Loucy (cell line): ENCODE results near the gene GPLD1.
A peak's percentile ranks its signal among the peaks of the same experiment; 100 is the strongest.

Experiments used
- H2AFZ ChIP-seq: fragments of 200-600 bp; sonication (generic); 2 replicates; pipeline ENCODE4 v1.6.0; 2016; ENCODE audit warnings: antibody characterized with exemption, mild to moderate bottlenecking, low read length, moderate library complexity
- H3F3A ChIP-seq: fragments of 200-600 bp; 2 replicates; pipeline ENCODE4 v1.6.0; 2016; ENCODE audit warnings: antibody characterized with exemption, low read depth, mild to moderate bottlenecking
- H3K27me3 ChIP-seq: fragments of 200-600 bp; sonication (generic); 2 replicates; pipeline ENCODE4 v1.6.1; 2014; ENCODE audit warnings: low read length, mild to moderate bottlenecking; ENCODE audit not compliant: insufficient read depth, poor library complexity, severe bottlenecking
- H3K36me3 ChIP-seq: fragments of 200-600 bp; sonication (generic); 2 replicates; pipeline ENCODE4 v1.6.1; 2016; ENCODE audit warnings: low read length; ENCODE audit not compliant: insufficient read depth
- H3K4me1 ChIP-seq: fragments of 200-600 bp; sonication (generic); 2 replicates; pipeline ENCODE4 v1.5.1; 2014; ENCODE audit warnings: low read length, mild to moderate bottlenecking; ENCODE audit not compliant: insufficient read depth, poor library complexity, severe bottlenecking
- H3K4me2 ChIP-seq: fragments of 200-600 bp; sonication (generic); 2 replicates; pipeline ENCODE4 v1.6.0; 2014; ENCODE audit warnings: antibody characterized with exemption, low read length, low read depth, mild to moderate bottlenecking; ENCODE audit not compliant: poor library complexity, severe bottlenecking
- H3K4me3 ChIP-seq: fragments of 200-600 bp; sonication (generic); 2 replicates; pipeline ENCODE4 v1.5.1; 2014; ENCODE audit warnings: low read length, mild to moderate bottlenecking, mixed read lengths; ENCODE audit not compliant: poor library complexity, severe bottlenecking
- H3K79me2 ChIP-seq: fragments of 200-600 bp; sonication (generic); 2 replicates; pipeline ENCODE4 v1.6.1; 2014; ENCODE audit warnings: low read length; ENCODE audit not compliant: insufficient read depth
- H3K9ac ChIP-seq: fragments of 200-600 bp; sonication (generic); 2 replicates; pipeline ENCODE4 v1.6.0; 2014; ENCODE audit warnings: mild to moderate bottlenecking, low read depth, low read length, moderate library complexity; ENCODE audit not compliant: poor library complexity, severe bottlenecking
- H3K9me2 ChIP-seq: fragments of 200-600 bp; sonication (generic); replicated peaks from 2 replicates; pipeline ENCODE4 v1.6.1; 2016; ENCODE audit warnings: low read depth, low read length, mixed read lengths
- H3K9me3 ChIP-seq: fragments of 200-600 bp; sonication (generic); 2 replicates; pipeline ENCODE4 v1.6.1; 2014; ENCODE audit warnings: mild to moderate bottlenecking, antibody characterized with exemption, low read length, low read depth; ENCODE audit not compliant: insufficient read depth
- H4K20me1 ChIP-seq: fragments of 200-600 bp; sonication (generic); 2 replicates; pipeline ENCODE4 v1.6.0; 2014; ENCODE audit warnings: antibody characterized with exemption, low read length, mild to moderate bottlenecking; ENCODE audit not compliant: insufficient read depth, poor library complexity, severe bottlenecking
- EZH2phosphoT487 ChIP-seq: fragments of 200-600 bp; IDR thresholded peaks from 2 replicates; pipeline ENCODE4 v1.6.1; 2018; ENCODE audit warnings: antibody characterized with exemption, mild to moderate bottlenecking, moderate library complexity, borderline replicate concordance
- TF ChIP-seq, protein P1 (sequence below): fragments of 200-600 bp; sonication (generic); conservative IDR thresholded peaks from 2 replicates; pipeline ENCODE4 v1.5.1; 2014; ENCODE audit warnings: mild to moderate bottlenecking, antibody characterized with exemption, low read length

Gene GPLD1

DNA sequence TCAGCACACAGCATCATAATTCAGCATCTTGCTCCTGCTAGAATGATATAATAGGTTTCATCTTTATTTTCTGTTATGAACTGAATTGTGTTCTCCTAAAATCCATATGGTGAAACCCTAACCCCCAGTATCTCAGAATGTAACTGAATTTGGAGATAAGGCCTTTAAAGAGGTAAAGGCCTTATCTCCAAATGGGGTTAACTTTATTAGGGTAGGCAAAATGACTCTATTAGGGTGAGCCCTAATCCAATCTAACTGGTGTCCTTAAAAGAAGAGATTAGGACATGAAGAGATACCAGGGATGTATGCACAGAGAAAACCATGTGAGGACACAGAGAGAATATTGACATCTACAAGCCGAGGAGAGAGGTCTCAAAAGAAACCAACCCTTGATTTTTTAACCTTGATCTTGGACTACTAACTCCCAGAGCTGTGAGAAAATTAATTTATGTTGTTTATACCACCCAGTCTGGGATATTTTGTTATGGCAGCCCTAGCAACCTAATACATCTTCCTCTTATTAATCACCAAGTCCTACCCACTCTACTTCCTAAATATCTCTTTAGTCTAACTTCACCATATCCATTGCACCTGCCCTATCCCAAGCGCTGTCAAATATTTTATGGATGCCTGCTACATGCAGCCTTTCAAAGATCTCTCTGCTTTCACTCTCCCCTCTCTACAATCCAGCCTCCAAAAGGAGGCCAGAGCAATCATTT, 95.2 kb downstream of the GPLD1 start:
- no peaks in the 10 kb centered on the region for H4K20me1 ChIP-seq
- peaks cover 9% of the 10 kb centered on the region for H3K4me1 ChIP-seq
- TF ChIP-seq, protein P1, sequence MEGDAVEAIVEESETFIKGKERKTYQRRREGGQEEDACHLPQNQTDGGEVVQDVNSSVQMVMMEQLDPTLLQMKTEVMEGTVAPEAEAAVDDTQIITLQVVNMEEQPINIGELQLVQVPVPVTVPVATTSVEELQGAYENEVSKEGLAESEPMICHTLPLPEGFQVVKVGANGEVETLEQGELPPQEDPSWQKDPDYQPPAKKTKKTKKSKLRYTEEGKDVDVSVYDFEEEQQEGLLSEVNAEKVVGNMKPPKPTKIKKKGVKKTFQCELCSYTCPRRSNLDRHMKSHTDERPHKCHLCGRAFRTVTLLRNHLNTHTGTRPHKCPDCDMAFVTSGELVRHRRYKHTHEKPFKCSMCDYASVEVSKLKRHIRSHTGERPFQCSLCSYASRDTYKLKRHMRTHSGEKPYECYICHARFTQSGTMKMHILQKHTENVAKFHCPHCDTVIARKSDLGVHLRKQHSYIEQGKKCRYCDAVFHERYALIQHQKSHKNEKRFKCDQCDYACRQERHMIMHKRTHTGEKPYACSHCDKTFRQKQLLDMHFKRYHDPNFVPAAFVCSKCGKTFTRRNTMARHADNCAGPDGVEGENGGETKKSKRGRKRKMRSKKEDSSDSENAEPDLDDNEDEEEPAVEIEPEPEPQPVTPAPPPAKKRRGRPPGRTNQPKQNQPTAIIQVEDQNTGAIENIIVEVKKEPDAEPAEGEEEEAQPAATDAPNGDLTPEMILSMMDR: no peak
- TF ChIP-seq EZH2phosphoT487: no peak
- H3K4me3 ChIP-seq: no peak overlapping the region
- no peak overlapping the region for H3K4me2 ChIP-seq
- H2AFZ ChIP-seq: no peak overlapping the region
- H3F3A ChIP-seq: no peaks in the 10 kb centered on the region
- no peaks in the 10 kb centered on the region for H3K79me2 ChIP-seq
- H3K9me3 ChIP-seq: no peaks in the 10 kb centered on the region; the same call in 1 of the 2 replicates
- H3K9me2 ChIP-seq: no peaks in the 10 kb centered on the region
- no peaks in the 10 kb centered on the region for H3K36me3 ChIP-seq
- H3K9ac ChIP-seq: no peak overlapping the region
- H3K27me3 ChIP-seq: peaks cover 11% of the 10 kb centered on the region

DNA sequence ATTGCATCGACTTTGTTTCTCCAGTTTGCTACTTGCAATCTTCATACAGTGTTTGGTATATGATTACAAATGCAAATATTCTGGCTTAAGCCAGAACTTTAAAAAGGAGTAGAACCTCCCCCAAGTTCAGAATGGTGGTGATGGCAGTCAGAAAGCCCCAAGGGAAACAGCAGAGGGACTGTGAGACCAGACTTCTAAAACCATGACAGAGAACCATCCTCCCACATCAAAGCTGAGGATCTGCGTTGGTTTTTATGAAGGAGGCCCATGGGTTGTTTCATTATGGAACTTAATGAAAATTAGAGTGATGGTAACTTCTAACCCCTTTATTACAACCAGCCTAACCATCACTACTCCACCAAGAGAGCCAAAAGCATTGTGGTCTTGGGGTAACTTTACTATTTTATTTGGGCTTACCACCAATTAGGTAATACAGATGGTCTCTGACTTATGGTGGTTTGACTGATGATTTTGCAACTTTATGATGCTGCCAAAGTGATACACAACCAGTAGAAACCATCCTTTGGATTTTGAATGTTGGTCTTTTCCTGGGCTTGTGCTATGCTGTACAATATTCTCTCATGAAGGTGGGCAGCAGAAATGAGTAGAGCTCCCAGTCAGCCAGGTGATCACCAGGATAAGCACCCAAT, 97.5 kb downstream of the GPLD1 start:
- no peak overlapping the region for H3K9ac ChIP-seq
- H3K36me3 ChIP-seq: no peaks in the 10 kb centered on the region
- no peaks in the 10 kb centered on the region for H3K79me2 ChIP-seq
- peaks cover 4% of the 10 kb centered on the region for H3K27me3 ChIP-seq
- no peaks in the 10 kb centered on the region for H3F3A ChIP-seq
- H3K4me1 ChIP-seq: peaks cover 9% of the 10 kb centered on the region
- H3K4me2 ChIP-seq: peak overlapping the region; percentile 17
- H3K9me3 ChIP-seq: no peaks in the 10 kb centered on the region; the same call in 1 of the 2 replicates
- no peak overlapping the region for H3K4me3 ChIP-seq
- TF ChIP-seq, protein P1: no peak
- TF ChIP-seq EZH2phosphoT487: no peak
- H4K20me1 ChIP-seq: no peaks in the 10 kb centered on the region
- H3K9me2 ChIP-seq: no peaks in the 10 kb centered on the region
- no peak overlapping the region for H2AFZ ChIP-seq

DNA sequence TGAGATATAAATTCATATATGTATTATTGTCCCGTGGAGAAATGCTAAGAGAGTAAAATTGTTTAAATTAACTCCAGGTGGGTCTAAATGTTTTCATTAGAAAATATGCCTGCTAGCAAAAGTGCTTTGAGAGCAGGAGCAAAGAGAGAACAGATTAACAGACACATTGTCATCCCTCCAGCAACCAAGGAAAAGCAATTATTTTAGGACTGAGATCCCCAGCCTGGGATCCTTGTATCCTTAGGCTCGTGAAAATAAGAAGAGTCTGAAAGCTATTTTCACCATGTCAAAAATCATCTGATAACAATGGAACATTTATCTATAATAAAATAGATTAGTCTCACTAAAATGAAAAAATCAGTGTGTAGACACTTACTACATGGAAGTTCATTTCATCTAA, 98.2 kb downstream of the GPLD1 start:
- Histone ChIP-seq H2AFZ (no peak overlapping the region), H3K4me3 (no peak overlapping the region), H3K9me3 (no peaks in the 10 kb centered on the region), H3K4me2 (peak overlapping the region; percentile 17), H3K79me2 (no peaks in the 10 kb centered on the region), H3K36me3 (no peaks in the 10 kb centered on the region), H4K20me1 (no peaks in the 10 kb centered on the region), H3K4me1 (peaks cover 9% of the 10 kb centered on the region), H3K27me3 (peaks cover 2% of the 10 kb centered on the region), H3K9ac (no peak overlapping the region), H3K9me2 (no peaks in the 10 kb centered on the region), H3F3A (no peaks in the 10 kb centered on the region)
- no peak for TF ChIP-seq EZH2phosphoT487
- TF ChIP-seq, protein P1: no peak
